Stimulated activated CD8-positive, alpha-beta memory T cell treated with anti-CD3 and anti-CD28 coated beads, Interleukin-7, amount 100 ng/mL, for 1 hour (primary cell): ENCODE data around the gene KRTAP10-3.

Experiments used
- DNase-seq, 2 donors: peaks; one replicate each; pipeline ENCODE4 v3.0.0-alpha.2; 2020; ENCODE audit warnings: low read depth in 2 of 2

KRTAP10-3 gene

GRCh38 chr21:44528634-44528995 lies 30.0 kb downstream of the KRTAP10-3 start:
- DNase-seq: no peak

- DNase-seq: no peak
Observed at GRCh38 chr21:44527983-44528633, 30.5 kb downstream of the KRTAP10-3 start.

GRCh38 chr21:44527156-44527982 lies 31.2 kb downstream of the KRTAP10-3 start:
- no peak for DNase-seq

GRCh38 chr21:44526096-44526997 lies 32.2 kb downstream of the KRTAP10-3 start:
- no peak for DNase-seq

- no peak for DNase-seq
Observed at GRCh38 chr21:44525391-44526095, 33.1 kb downstream of the KRTAP10-3 start.

GRCh38 chr21:44524414-44525371 lies 33.9 kb downstream of the KRTAP10-3 start:
- no peak for DNase-seq

GRCh38 chr21:44523567-44524413 lies 34.8 kb downstream of the KRTAP10-3 start:
- DNase-seq: no peak

- DNase-seq: no peak
Observed at GRCh38 chr21:44522753-44523204, 35.8 kb downstream of the KRTAP10-3 start.

GRCh38 chr21:44521928-44522752 lies 36.5 kb downstream of the KRTAP10-3 start:
- no peak for DNase-seq

GRCh38 chr21:44521301-44521927 lies 37.2 kb downstream of the KRTAP10-3 start:
- no peak for DNase-seq

- no peak for DNase-seq
Observed at GRCh38 chr21:44520326-44521300, 38.0 kb downstream of the KRTAP10-3 start.

- DNase-seq: no peak
Observed at GRCh38 chr21:44519346-44520325, 39.0 kb downstream of the KRTAP10-3 start.

GRCh38 chr21:44518686-44519085 lies 39.9 kb downstream of the KRTAP10-3 start:
- DNase-seq: no peak

GRCh38 chr21:44517175-44517899 lies 41.3 kb downstream of the KRTAP10-3 start:
- DNase-seq: no peak

GRCh38 chr21:44516828-44517174 lies 41.8 kb downstream of the KRTAP10-3 start:
- no peak for DNase-seq
